ENCODE data around the gene PAPOLG.

Gene PAPOLG

DNA sequence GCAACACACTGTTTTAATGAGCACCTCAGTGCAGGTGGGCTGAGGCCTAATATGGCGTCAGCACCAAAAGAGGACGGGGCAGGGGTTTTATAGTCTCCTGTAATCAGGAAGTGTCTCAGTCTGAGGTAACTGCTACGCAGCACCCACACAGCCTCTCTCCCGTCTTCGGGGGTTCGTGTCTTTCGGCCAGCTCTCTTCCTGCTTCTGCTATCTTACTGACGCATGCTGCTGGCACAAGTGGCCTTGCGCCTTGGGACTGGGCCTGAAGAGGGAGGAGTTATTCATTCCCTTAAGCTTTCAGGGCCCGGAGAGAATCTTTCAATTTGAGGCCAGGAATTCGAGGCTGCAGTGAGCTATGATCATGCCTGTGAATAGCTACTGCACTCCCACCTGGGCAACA, 14.5 kb upstream of the PAPOLG start:
- TF ChIP-seq, protein P1, sequence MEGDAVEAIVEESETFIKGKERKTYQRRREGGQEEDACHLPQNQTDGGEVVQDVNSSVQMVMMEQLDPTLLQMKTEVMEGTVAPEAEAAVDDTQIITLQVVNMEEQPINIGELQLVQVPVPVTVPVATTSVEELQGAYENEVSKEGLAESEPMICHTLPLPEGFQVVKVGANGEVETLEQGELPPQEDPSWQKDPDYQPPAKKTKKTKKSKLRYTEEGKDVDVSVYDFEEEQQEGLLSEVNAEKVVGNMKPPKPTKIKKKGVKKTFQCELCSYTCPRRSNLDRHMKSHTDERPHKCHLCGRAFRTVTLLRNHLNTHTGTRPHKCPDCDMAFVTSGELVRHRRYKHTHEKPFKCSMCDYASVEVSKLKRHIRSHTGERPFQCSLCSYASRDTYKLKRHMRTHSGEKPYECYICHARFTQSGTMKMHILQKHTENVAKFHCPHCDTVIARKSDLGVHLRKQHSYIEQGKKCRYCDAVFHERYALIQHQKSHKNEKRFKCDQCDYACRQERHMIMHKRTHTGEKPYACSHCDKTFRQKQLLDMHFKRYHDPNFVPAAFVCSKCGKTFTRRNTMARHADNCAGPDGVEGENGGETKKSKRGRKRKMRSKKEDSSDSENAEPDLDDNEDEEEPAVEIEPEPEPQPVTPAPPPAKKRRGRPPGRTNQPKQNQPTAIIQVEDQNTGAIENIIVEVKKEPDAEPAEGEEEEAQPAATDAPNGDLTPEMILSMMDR (IDR thresholded peaks at IDR 0.05; ENCODE audit: borderline replicate concordance, control extremely low read depth, extremely low read depth, insufficient read depth, missing control alignments) = no peak
- in situ Hi-C loops (cut with MboI; ENCODE audit: low sequenced_read_pairs, unreplicated experiment) = no loop called here
- DNase-seq (ENCODE audit: low spot score) = no peak

DNA sequence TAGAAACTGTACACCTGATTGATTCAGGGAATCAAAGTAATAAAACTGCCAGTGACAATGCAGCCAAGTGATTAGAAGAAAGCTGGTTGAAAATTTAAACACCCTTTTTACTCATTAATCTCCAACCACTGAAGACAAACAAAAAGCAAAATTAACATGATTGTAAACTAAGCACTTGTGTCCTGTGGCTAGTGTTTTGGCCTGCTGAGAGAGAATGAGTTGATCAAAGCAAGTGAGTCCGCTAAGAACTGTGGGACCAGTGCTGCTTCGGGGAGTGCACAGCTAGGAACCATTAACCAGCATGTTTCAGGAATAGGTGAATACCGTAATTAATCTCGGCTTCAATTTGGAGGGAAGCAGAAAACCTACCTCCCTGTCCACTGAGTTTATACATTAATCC, 13.6 kb upstream of the PAPOLG start:
- TF ChIP-seq, protein P1 (IDR thresholded peaks at IDR 0.05; ENCODE audit: borderline replicate concordance, control extremely low read depth, extremely low read depth, insufficient read depth, missing control alignments) = no peak
- in situ Hi-C loops (cut with MboI; ENCODE audit: low sequenced_read_pairs, unreplicated experiment) = no loop called here
- no peak for DNase-seq (ENCODE audit: low spot score)

DNA sequence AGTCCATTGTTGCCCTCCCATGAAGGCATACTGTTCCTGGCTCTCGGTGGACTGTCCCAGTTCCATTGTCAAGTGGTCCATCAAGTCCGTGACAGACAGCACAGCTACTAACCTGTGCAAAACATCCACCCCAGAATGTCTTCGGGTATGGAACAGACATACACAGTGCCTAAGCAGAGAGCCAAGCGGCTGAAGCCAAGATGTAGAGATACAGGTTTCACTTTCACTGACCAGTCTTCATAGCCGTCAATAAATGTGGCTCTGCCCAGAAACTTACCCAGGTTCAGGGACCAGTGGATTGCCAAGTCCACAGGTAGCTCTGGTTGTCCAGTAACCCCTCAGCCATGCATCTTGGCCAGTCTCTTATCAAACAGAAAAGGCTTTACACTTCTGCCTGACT, 10.7 kb upstream of the PAPOLG start:
- DNase-seq (ENCODE audit: low spot score) = no peak
- in situ Hi-C loops (cut with MboI; ENCODE audit: low sequenced_read_pairs, unreplicated experiment) = no loop called here
- TF ChIP-seq, protein P1 (IDR thresholded peaks at IDR 0.05; ENCODE audit: borderline replicate concordance, control extremely low read depth, extremely low read depth, insufficient read depth, missing control alignments) = no peak

DNA sequence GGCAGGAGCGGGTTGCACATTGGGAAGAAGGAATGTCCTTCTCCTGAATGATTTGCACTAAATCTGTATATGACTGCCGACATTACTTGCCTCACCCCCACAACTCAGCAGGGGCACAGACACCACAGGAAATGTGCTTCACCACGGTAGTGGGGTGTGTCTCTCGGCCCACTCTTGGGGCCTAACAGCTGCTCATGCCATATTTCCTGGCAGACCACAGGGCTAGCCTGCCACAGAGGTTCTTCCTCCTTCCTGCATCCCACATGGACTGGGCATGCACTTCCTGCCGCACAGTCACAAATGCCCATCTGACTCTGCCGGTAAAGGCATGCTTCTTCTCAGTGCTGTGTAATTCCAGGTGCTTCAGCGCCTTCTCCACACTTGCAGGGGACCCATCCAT, 10.3 kb upstream of the PAPOLG start:
- no peak for DNase-seq (ENCODE audit: low spot score)
- TF ChIP-seq, protein P1 (IDR thresholded peaks at IDR 0.05; ENCODE audit: borderline replicate concordance, control extremely low read depth, extremely low read depth, insufficient read depth, missing control alignments) = no peak
- in situ Hi-C loops (cut with MboI; ENCODE audit: low sequenced_read_pairs, unreplicated experiment) = no loop called here

DNA sequence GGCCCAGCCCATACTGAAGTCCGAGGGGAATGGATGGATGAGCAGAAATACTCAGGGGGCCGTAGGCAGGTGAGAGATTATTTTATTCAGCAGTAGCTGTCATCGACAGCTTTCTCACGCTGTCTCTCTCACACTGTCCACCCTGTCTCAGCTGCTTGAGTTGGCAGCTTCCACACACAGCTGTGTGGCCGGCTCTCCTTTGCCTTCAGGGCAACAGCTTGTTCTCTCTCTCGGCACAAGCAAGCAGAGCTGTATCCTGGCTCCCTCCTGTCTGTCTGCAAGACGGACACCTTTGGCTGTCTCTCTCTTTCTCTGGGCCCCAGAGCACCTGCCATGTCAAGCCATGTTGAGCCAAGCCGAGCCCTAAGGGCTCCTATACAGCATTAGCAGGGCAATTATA, 9.8 kb upstream of the PAPOLG start:
- in situ Hi-C loops (cut with MboI; ENCODE audit: low sequenced_read_pairs, unreplicated experiment) = no loop called here
- TF ChIP-seq, protein P1 (IDR thresholded peaks at IDR 0.05; ENCODE audit: borderline replicate concordance, control extremely low read depth, extremely low read depth, insufficient read depth, missing control alignments) = no peak
- no peak for DNase-seq (ENCODE audit: low spot score)

DNA sequence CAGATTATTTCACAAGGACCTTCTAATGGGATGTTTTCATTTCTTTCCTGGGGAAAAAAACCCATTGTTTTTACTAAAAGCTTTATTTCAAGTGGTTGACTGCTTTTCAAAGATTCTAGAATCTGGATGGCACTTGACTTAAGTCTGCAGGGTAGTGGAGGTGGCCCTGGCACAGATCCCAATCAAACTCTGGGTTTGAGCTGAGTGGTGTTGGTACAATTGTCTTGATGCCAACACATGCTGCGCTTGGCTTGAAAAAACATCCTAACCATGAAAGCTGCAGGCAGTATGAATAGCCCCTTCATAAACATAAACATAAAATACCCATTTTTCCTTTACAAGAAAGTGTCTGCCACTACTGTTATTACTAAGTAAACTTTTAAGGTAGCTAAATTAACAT, 3.6 kb downstream of the PAPOLG start:
- in situ Hi-C loops (cut with MboI; ENCODE audit: low sequenced_read_pairs, unreplicated experiment) = no loop called here
- TF ChIP-seq, protein P1 (IDR thresholded peaks at IDR 0.05; ENCODE audit: borderline replicate concordance, control extremely low read depth, extremely low read depth, insufficient read depth, missing control alignments) = no peak
- DNase-seq (ENCODE audit: low spot score) = no peak

Data from GM13976 (cell line).